ENCODE measurements around the gene UTF1. TPM values are rescaled to one million over a fixed set of nuclear protein-coding genes. Genes with fewer than 3 reads are reported as not detected.

UTF1 gene
- total and polyA plus RNA-seq, 9 donors: 0.06 to 9.3 (median 2.5) TPM; not detected in 2

DNA sequence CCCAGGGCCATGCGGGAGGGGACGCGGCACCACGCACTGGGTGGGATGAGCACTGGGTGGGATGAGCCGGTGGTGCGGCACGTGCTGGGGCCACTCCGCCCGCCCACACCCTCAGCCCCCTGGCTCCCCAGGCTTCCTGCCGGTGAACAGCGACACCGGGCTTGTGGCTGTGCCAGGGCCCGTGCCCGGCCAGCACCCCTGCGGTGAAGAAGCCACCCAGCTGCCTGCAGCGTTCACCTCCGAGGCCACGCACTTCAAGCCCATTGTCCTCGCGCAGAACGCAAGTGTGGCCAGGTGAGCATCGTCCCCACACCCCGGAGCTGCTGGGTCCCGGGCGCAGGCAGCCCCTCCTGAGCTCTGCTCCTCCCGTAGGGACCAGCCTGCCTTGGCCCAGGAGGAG lies 31.8 kb upstream of the UTF1 start:
- intact Hi-C loops (cut with DNase I): no loop called here
- WGBS, 3 donors: 91 to 99% (median 95%) methylated on average over 19 to 26 of the region's 26 CpGs
- no peaks in the 10 kb centered on the region for H3K27me3 ChIP-seq

DNA sequence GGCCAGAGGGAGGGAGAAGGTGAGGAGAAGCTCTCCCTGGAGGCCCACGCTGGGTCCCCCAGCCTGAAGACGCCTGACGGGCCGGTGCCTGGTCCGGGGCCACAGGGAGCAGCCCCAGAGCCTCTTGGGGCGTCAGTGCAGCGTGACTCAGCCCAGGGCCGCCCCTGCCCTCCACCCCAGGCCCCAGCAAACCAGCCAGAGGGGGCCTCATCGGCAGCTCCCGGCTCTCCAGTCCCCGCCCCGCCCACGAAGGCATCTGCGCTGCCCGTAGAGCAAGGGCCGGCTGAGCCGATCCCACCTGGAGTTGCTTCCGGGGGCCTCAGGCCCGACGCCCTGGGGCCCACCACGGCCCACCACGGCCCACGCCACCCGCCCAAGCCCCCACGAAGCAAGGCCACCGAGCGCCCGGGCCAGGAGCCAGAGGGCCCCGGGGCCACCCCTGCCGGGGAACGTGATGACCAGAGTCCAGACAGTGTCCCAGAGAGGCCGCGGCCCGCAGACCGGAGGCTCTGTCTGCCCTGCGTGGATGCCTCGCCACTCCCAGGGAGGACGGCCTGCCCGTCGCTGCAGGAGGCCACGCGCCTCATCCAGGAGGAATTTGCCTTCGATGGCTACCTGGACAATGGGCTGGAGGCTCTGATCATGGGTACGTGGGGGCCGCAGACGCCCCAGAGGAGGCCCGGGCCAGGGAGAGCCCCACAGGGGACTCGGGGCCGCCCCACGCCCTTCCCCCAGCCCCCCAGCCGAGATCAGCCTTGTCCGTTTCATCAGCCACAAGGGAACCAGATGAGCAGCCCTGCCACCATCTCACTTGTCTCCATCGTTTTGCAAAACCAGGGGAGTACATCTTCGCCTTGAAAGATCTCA lies 31.2 kb upstream of the UTF1 start:
- no peaks in the 10 kb centered on the region for H3K4me1 ChIP-seq (ENCODE audit: insufficient read depth)
- H3K4me3 ChIP-seq: no peak overlapping the region
- H3K27me3 ChIP-seq: no peaks in the 10 kb centered on the region
- intact Hi-C loops (cut with DNase I): no loop called here
- no peaks in the 10 kb centered on the region for H3K36me3 ChIP-seq
- TF ChIP-seq POLR2A (IDR thresholded peaks at IDR 0.05): no peak
- H3K9me3 ChIP-seq: no peaks in the 10 kb centered on the region
- no peak overlapping the region for H3K27ac ChIP-seq
- peak in 1 of 5 donors; percentile 27 for DNase-seq
- WGBS, 3 donors: 86 to 91% (median 87%) methylated on average over 32 to 54 of the region's 54 CpGs

More for the DNA sequence above, 31.8 kb upstream of the UTF1 start:
- H3K4me1 ChIP-seq (ENCODE audit: insufficient read depth): no peaks in the 10 kb centered on the region
- TF ChIP-seq EP300 (IDR thresholded peaks at IDR 0.05): no peak
- TF ChIP-seq, protein P1, sequence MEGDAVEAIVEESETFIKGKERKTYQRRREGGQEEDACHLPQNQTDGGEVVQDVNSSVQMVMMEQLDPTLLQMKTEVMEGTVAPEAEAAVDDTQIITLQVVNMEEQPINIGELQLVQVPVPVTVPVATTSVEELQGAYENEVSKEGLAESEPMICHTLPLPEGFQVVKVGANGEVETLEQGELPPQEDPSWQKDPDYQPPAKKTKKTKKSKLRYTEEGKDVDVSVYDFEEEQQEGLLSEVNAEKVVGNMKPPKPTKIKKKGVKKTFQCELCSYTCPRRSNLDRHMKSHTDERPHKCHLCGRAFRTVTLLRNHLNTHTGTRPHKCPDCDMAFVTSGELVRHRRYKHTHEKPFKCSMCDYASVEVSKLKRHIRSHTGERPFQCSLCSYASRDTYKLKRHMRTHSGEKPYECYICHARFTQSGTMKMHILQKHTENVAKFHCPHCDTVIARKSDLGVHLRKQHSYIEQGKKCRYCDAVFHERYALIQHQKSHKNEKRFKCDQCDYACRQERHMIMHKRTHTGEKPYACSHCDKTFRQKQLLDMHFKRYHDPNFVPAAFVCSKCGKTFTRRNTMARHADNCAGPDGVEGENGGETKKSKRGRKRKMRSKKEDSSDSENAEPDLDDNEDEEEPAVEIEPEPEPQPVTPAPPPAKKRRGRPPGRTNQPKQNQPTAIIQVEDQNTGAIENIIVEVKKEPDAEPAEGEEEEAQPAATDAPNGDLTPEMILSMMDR (IDR thresholded peaks at IDR 0.05): no peak
- no peak for TF ChIP-seq POLR2A (IDR thresholded peaks at IDR 0.05)
- H3K36me3 ChIP-seq: no peaks in the 10 kb centered on the region
- no peak overlapping the region for H3K4me3 ChIP-seq
- no peaks in the 10 kb centered on the region for H3K9me3 ChIP-seq
- no peak overlapping the region for H3K27ac ChIP-seq
- peak in 1 of 5 donors; percentile 26 for DNase-seq

DNA sequence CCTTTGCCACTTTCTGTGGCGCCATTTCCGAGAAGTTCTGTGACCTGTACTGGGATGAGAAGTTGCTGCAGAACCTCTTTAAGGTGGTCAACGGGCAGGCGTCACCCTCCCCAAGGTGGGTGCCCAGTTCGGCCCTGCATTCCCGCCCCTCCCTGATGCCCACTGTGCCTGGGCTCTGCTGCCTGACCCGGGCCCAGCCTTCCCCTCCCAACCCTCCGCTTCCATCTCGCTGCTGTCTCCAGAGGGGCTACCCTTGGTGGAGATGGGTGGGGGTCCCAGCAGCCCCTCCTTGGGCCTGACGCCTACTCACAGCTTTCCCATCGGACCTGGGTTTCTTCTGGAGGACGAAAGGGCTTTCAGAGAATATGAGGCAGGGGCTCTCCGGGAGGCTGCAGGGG lies 30.5 kb upstream of the UTF1 start:
- intact Hi-C loops (cut with DNase I): no loop called here
- H3K27me3 ChIP-seq: no peaks in the 10 kb centered on the region
- H3K4me1 ChIP-seq (ENCODE audit: insufficient read depth): no peaks in the 10 kb centered on the region
- 89 to 91% (median 89%) methylated on average over 13 of the region's 13 CpGs for WGBS, 3 donors
- DNase-seq: peak in 1 of 5 donors; percentile 22
- no peak overlapping the region for H3K27ac ChIP-seq
- TF ChIP-seq POLR2A (IDR thresholded peaks at IDR 0.05) (no peak), EP300 (IDR thresholded peaks at IDR 0.05) (no peak)
- TF ChIP-seq, protein P1 (IDR thresholded peaks at IDR 0.05): no peak
- no peaks in the 10 kb centered on the region for H3K36me3 ChIP-seq
- H3K4me3 ChIP-seq: no peak overlapping the region
- H3K9me3 ChIP-seq: no peaks in the 10 kb centered on the region

DNA sequence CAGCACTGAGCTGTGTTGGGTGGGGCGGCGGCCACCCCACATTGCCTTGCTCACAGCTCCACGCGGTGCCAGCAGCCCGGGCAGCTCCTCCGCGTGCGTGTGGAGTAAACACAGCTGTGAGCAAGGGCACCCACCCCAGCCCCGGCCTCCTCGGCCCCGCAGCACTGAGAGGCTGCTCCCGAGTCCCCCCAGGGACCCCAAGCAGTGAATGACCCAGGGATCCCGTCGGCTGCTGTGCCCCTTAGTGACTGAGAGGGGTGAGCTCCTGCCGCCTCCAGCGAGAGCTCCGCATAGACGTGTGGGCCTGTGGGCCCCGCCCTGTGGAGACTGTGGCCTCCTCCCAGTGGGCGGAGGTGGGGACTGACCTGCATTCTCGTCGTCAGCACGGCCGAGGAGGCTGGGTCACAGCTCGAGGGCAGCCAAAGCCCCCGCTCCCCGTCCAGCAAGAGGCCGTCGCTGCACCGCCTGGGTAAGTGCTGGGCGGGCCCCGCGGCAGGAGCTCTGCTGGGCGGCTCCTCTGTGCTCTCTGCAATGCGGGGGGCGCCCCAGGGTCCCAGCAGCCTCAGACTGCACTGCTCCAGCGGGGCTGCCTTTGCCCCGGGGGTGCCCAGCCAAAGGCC lies 29.9 kb upstream of the UTF1 start:
- WGBS, 3 donors: 55 to 66% (median 61%) methylated on average over 26 to 38 of the region's 38 CpGs
- Histone ChIP-seq H3K4me1 (ENCODE audit: insufficient read depth) (no peaks in the 10 kb centered on the region), H3K4me3 (no peak overlapping the region), H3K9me3 (no peaks in the 10 kb centered on the region), H3K27me3 (no peaks in the 10 kb centered on the region), H3K27ac (no peak overlapping the region), H3K36me3 (no peaks in the 10 kb centered on the region)
- no peak for DNase-seq
- intact Hi-C loops (cut with DNase I): no loop called here
- TF ChIP-seq, protein P1 (IDR thresholded peaks at IDR 0.05): no peak
- TF ChIP-seq EP300 (IDR thresholded peaks at IDR 0.05) (no peak), POLR2A (IDR thresholded peaks at IDR 0.05) (no peak)

DNA sequence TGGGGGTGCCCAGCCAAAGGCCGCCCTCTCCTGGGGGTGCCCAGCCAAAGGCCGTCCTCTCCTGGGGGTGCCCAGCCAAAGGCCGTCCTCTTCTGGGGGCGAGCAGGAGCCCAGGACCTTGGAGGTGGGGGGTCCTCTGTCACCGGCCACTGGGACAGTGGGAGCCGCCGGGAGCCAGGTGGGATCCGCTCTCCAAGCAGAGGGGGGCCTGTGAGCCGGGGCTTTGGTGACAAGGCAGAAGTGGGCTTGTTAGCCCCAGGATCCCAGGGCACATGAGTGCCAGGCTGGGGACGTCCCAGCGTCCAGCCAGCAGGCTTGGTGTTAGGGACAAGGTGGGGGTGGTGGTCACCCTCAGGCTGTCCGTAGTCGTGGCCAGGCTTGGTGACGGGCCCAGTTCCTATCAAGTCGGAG lies 29.4 kb upstream of the UTF1 start:
- DNase-seq: peak in 1 of 5 donors; percentile 27
- no peak overlapping the region for H3K27ac ChIP-seq
- H3K36me3 ChIP-seq: no peaks in the 10 kb centered on the region
- no peak overlapping the region for H3K4me3 ChIP-seq
- intact Hi-C loops (cut with DNase I): no loop called here
- TF ChIP-seq, protein P1 (IDR thresholded peaks at IDR 0.05): no peak
- TF ChIP-seq POLR2A (IDR thresholded peaks at IDR 0.05) (no peak), EP300 (IDR thresholded peaks at IDR 0.05) (no peak)
- H3K9me3 ChIP-seq: no peaks in the 10 kb centered on the region
- no peaks in the 10 kb centered on the region for H3K27me3 ChIP-seq
- WGBS, 3 donors: 87 to 94% (median 93%) methylated on average over 14 to 15 of the region's 15 CpGs
- no peaks in the 10 kb centered on the region for H3K4me1 ChIP-seq (ENCODE audit: insufficient read depth)
